ENCODE results near the gene TPPP2. TPM values are rescaled to one million over a fixed set of nuclear protein-coding genes. Genes with fewer than 3 reads are reported as not detected.
"Not testable (repeated sequence)": the region's sequence is repeated elsewhere in the genome, so short reads cannot be mapped to it uniquely, and the experiment has no call there.

The TPPP2 gene
- total RNA-seq = not detected in 2 replicates

GRCh38 chr14:21029917-21030316, at the start of gene TPPP2:
TSS of gene TPPP2 (plus strand) at chr14:21030217. CDS start at chr14:21030582, 365 bp downstream.
- intact Hi-C loops (cut with micrococcal nuclease) = no loop called here
- CTCF ChIA-PET = no interaction called here
- POLR2A ChIA-PET = no interaction called here
- H3K27ac Mint-ChIP-seq = no peak within 1 kb of the TSS
- ATAC-seq (ENCODE audit: low read depth) = no peak
- DNase-seq = no peak
- peaks cover 2% of the 10 kb centered on the region for H3K36me3 Mint-ChIP-seq (ENCODE audit: low read depth)
- no peak for TF ChIP-seq CTCF (IDR thresholded peaks at IDR 0.05)
- H3K9me3 Mint-ChIP-seq = no peaks in the 10 kb centered on the region
- H3K4me1 Mint-ChIP-seq = peaks cover 3% of the 10 kb centered on the region
- peaks cover 8% of the 10 kb centered on the region for H3K27me3 Mint-ChIP-seq
- H3K4me3 Mint-ChIP-seq = no peak within 1 kb of the TSS

GRCh38 chr14:20980906-20981305, 49.1 kb upstream of the TPPP2 start:
- TF ChIP-seq CTCF (IDR thresholded peaks at IDR 0.05) = no peak
- H3K27ac Mint-ChIP-seq = no peak overlapping the region
- peaks cover 12% of the 10 kb centered on the region for H3K27me3 Mint-ChIP-seq
- CTCF ChIA-PET = interaction anchor here (0.9 to 1.5 kb wide), 2 partner anchors 10 to 34 kb away, joined by 4 read pairs; no protein-coding TSS in a partner anchor
- intact Hi-C loops (cut with micrococcal nuclease) = no loop called here
- POLR2A ChIA-PET = no interaction called here
- no peaks in the 10 kb centered on the region for H3K9me3 Mint-ChIP-seq
- DNase-seq (no peak), ATAC-seq (ENCODE audit: low read depth) (no peak)
- H3K4me3 Mint-ChIP-seq = no peak overlapping the region
- H3K4me1 Mint-ChIP-seq = no peaks in the 10 kb centered on the region
- H3K36me3 Mint-ChIP-seq (ENCODE audit: low read depth) = no peaks in the 10 kb centered on the region

DNA sequence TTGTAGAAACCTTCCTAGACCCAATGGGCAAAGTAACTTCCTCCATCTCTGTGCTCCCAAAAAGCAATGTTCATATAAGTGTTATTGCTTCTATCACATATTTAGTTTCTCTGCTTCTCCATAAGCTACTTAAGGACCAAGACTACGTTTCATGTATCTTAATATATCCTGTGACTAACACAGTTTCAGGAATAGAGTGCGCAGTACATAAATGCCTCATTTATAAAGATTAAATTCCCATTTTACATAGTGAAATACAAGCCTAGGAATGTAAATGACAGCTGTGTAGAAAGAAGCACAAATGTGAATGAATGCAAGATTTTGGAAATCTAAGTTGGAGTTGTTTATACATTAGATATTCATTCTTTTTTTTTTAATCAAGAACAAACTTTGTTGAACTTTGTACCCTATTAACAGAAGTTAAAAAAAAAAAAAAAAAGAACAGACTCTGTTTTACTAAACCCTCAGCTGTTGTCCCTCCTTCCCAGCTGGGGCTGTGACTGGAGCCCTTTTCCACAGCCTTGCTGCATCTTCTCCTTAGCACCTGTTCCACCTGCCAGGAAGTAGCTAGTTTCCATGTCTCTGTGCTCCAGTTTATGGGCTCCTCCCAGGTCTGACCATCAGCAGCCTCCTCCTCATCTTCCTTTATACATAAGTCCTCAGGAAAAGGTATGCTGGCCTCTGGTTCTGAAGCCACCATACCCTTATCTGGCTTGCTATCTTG, 47.2 kb upstream of the TPPP2 start:
- no peak for TF ChIP-seq CTCF (IDR thresholded peaks at IDR 0.05)
- H3K27ac Mint-ChIP-seq = no peak overlapping the region
- ATAC-seq (ENCODE audit: low read depth) (no peak), DNase-seq (no peak)
- POLR2A ChIA-PET = interaction anchor here (0.6 to 0.7 kb wide), 2 partner anchors 202 to 461 kb away, joined by 3 read pairs; no protein-coding TSS in a partner anchor
- no peaks in the 10 kb centered on the region for H3K36me3 Mint-ChIP-seq (ENCODE audit: low read depth)
- no peaks in the 10 kb centered on the region for H3K4me1 Mint-ChIP-seq
- intact Hi-C loops (cut with micrococcal nuclease) = no loop called here
- CTCF ChIA-PET = interaction anchor here (1.4 kb wide), 1 partner anchor 12 kb away, joined by 7 read pairs; no protein-coding TSS in a partner anchor
- H3K9me3 Mint-ChIP-seq = no peaks in the 10 kb centered on the region
- H3K4me3 Mint-ChIP-seq = no peak overlapping the region
- peaks cover 12% of the 10 kb centered on the region for H3K27me3 Mint-ChIP-seq

GRCh38 chr14:20985650-20986049, 44.4 kb upstream of the TPPP2 start:
- ATAC-seq (ENCODE audit: low read depth); H3K4me3 Mint-ChIP-seq; H3K27ac Mint-ChIP-seq; DNase-seq; intact Hi-C loops (cut with micrococcal nuclease); H3K36me3 Mint-ChIP-seq (ENCODE audit: low read depth); H3K27me3 Mint-ChIP-seq; POLR2A ChIA-PET; H3K9me3 Mint-ChIP-seq: not testable (repeated sequence)
- CTCF ChIA-PET = interaction anchor here (1.2 kb wide), 1 partner anchor 15 kb away, joined by 4 read pairs; no protein-coding TSS in a partner anchor
- peaks cover 18% of the 10 kb centered on the region for H3K4me1 Mint-ChIP-seq

DNA sequence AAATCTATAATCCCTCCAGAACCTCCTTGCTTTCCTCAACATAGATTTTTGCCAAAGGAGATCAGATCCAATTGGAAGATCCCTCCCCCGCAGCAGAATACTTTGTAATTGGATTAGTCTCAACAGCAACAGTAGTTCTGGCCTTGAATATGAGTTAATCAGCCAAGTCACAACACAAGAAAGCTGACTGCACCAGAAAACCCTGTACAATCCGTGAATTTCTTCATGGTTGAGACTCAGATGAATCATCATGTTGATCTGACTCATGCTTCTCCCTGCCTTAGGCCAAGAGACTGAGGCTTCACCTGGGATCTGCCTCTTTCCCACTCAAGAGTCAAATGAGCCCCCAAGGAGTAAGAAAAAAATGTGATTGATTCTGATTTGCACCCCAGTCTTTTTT, 43.2 kb upstream of the TPPP2 start:
- CTCF ChIA-PET = no interaction called here

More for the DNA sequence above, 43.2 kb upstream of the TPPP2 start:
- ATAC-seq (ENCODE audit: low read depth) (no peak), DNase-seq (no peak)
- intact Hi-C loops (cut with micrococcal nuclease) = no loop called here
- no peak for TF ChIP-seq CTCF (IDR thresholded peaks at IDR 0.05)
- Mint-ChIP-seq H3K27me3 (peaks cover 4% of the 10 kb centered on the region), H3K36me3 (ENCODE audit: low read depth) (peaks cover 11% of the 10 kb centered on the region), H3K27ac (no peak overlapping the region), H3K4me1 (peaks cover 28% of the 10 kb centered on the region), H3K4me3 (no peak overlapping the region), H3K9me3 (no peaks in the 10 kb centered on the region)
- POLR2A ChIA-PET = interaction anchor here (0.6 kb wide), 1 partner anchor 10 kb away, joined by 3 read pairs; no protein-coding TSS in a partner anchor

Data from activated B cell treated with CpG ODN at 0.5 μM for 24 hours (primary cell).